CD4-positive, alpha-beta T cell treated with Interleukin-17A for 1 hour (primary cell): Measurements from ENCODE around the gene GRM1.

Experiments
- DNase-seq: peaks from one replicate; pipeline ENCODE4 v3.0.0-alpha.2; 2020

GRM1 gene

GRCh38 chr6:146408583-146408982, 379.7 kb downstream of the GRM1 start:
- no peak for DNase-seq

GRCh38 chr6:146410851-146411595, 382.2 kb downstream of the GRM1 start:
- DNase-seq: no peak

GRCh38 chr6:146419576-146419975, 390.7 kb downstream of the GRM1 start:
- no peak for DNase-seq

GRCh38 chr6:146420255-146420654, 391.4 kb downstream of the GRM1 start:
- DNase-seq: no peak

- DNase-seq: no peak
These were observed 394.0 kb downstream of the GRM1 start for GRCh38 chr6:146422789-146423375.

GRCh38 chr6:146423452-146423851, 394.6 kb downstream of the GRM1 start:
- no peak for DNase-seq

- DNase-seq: no peak
These were observed 397.7 kb downstream of the GRM1 start for GRCh38 chr6:146426516-146426915.

- no peak for DNase-seq
These were observed 401.0 kb downstream of the GRM1 start for GRCh38 chr6:146429831-146430230.

- no peak for DNase-seq
These were observed 405.2 kb downstream of the GRM1 start for GRCh38 chr6:146433881-146434731.

GRCh38 chr6:146434732-146435390, 406.0 kb downstream of the GRM1 start:
- DNase-seq: no peak

GRCh38 chr6:146441907-146442306, 413.0 kb downstream of the GRM1 start:
- DNase-seq: no peak

- no peak for DNase-seq
These were observed 415.3 kb downstream of the GRM1 start for GRCh38 chr6:146444189-146444588.

- no peak for DNase-seq
These were observed 416.4 kb downstream of the GRM1 start for GRCh38 chr6:146445233-146445632.

GRCh38 chr6:146456886-146457285, 428.0 kb downstream of the GRM1 start:
- DNase-seq: no peak

GRCh38 chr6:146460941-146461340, 432.1 kb downstream of the GRM1 start:
- DNase-seq: no peak

- no peak for DNase-seq
These were observed 441.4 kb downstream of the GRM1 start for GRCh38 chr6:146470091-146470770.

- DNase-seq: no peak
These were observed 444.1 kb downstream of the GRM1 start for GRCh38 chr6:146472918-146473317.

GRCh38 chr6:146481527-146481926, 452.7 kb downstream of the GRM1 start:
- DNase-seq: no peak

- no peak for DNase-seq
These were observed 455.5 kb downstream of the GRM1 start for GRCh38 chr6:146484411-146484810.
